Endometrial microvascular endothelial cells (primary cell): ENCODE results near the gene HLX. TPM values are rescaled to one million over a fixed set of nuclear protein-coding genes. Genes with fewer than 3 reads are reported as not detected.

ENCODE experiments used
- in situ Hi-C: cut with HindIII; loops from 2 replicates; pipeline ENCODE4 v1.10.0; 2017; ENCODE audit warnings: low sequenced_read_pairs, low pct_unique_long_range_greater_than_20kb; ENCODE audit errors: inconsistent ontology term
- total RNA-seq: library from RNA; depleted of rRNA; stranded (reverse); fragments of >200 nt; gene quantifications from one replicate; pipeline ENCODE4 v1.2.3, GENCODE V29; 2015; ENCODE audit errors: inconsistent ontology term

Gene HLX
- total RNA-seq, 1 donor from 2014 or later, result 16.1 TPM

- in situ Hi-C loops, result loop anchor here (25.0 kb wide), 2 partner anchors 546 to 946 kb away; no protein-coding TSS in a partner anchor
Observed at GRCh38 chr1:220891224-220892085, 12.2 kb downstream of the HLX start.

- in situ Hi-C loops, result loop anchor here (25.0 kb wide), 2 partner anchors 545 to 945 kb away; no protein-coding TSS in a partner anchor
Observed at GRCh38 chr1:220892086-220892376, 12.8 kb downstream of the HLX start.

DNA sequence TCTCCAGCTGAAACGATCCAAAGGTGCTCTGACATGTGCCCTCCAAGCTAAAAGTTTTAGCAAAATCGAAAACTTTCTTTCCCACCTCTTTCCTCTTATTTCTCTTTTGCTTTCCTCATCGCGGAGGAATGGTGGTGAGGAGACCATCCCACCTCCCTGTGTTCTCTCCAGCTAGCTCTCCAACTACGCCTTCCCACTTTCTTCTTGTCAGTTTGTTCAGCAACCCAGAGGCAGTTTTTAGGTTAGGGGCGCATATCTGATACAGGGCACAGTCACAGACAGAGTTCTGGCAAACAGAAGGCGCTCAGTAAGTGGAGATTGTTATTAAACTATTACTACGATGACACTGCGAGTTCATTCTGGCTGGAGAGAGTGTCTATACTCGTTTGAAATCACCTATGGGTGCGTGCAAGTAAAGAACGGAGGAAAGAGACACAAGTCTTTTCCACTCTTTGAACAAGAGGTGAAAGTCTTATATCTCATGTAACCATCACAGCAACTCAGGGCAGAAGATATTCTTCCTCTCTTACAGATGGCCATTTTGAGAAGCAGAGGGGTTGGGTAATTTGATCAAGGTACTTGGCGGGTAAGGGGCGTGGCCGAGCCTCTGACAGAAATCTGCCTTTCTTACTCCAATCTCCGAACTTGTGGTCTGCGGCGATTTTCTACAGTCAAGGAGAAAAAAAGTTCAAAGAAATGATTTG, 13.9 kb downstream of the HLX start:
- in situ Hi-C loops, result loop anchor here (25.0 kb wide), 2 partner anchors 544 to 944 kb away; no protein-coding TSS in a partner anchor

DNA sequence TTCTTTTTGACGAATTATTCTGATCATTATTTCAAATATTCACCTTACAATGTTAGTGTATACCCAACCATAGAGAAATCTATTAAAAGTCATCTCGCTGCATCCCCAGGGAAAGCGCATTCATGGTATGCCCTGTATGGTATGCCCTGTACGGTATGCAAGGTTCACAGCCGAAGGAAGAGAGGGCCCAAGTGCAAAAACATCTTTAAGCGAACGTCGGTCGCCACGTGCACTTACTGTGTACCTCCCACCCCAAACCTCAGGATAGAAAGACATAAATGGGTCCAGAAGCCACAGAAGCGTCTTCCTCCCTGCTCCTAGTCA, 14.4 kb downstream of the HLX start:
- in situ Hi-C loops, result loop anchor here (25.0 kb wide), 2 partner anchors 544 to 944 kb away; no protein-coding TSS in a partner anchor

DNA sequence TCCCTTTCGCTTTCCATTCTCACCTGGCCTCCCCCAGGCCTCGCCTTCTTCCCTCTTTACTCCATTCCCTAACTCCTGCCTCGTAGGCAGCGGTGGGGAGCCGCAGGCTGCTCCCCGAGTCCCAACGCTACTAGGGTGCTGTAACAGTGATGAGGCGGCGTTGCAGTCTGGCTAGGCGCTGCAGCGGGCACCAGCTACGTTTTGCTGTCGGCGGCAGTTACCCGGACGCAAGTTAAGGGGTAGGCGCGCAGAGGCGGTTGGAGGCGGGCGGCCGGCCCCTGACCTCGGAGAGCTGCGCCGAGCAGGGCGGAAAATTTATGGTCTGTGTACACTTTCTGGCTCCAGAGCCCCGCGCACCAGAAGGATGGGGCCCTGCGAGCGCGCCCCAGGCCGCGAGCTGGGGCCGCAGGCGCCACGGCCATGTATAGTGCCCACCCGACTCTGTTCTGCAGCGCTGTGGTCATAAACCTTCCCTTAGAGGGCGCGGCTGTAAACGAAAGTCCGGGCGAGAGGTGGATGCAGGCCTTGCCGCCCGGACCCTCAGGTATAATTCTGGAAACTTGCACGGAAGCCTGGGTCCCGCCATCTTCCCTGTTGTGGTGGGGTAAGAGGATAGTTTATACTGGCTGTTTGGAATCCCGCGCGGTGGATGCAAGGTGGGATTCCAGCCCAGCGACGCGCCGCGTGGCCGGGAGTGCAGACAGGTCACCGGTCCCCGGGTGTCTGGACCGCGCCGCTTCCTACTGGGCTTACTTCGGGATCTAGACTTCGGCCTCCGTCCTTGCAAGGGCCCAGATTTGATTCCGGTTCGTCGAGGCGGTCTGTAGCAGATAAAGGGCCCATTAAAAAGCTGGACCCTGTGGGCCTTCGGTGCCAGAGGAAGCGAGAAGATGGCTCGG, 15.0 kb downstream of the HLX start:
- in situ Hi-C loops, result loop anchor here (25.0 kb wide), 2 partner anchors 543 to 943 kb away; no protein-coding TSS in a partner anchor

DNA sequence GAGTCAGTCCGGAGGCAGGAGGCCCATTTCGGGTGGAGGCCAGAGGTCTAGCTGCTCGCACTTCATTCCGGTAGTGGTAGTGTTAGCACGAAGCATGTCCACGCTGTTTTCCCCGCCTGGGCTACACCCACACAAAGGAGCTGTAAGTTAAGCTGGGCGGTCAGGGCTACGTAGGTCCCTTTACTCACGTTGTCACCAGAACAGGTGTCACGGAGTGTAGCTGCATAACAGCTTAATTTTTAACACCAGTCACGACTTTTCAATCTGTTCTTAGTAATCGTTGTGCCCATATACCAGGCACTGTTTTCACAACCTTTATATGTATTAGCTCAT, 15.6 kb downstream of the HLX start:
- in situ Hi-C loops, result loop anchor here (25.0 kb wide), 2 partner anchors 542 to 942 kb away; no protein-coding TSS in a partner anchor

GRCh38 chr1:220895412-220895946, 16.2 kb downstream of the HLX start:
- in situ Hi-C loops, result loop anchor here (25.0 kb wide), 2 partner anchors 542 to 942 kb away; no protein-coding TSS in a partner anchor

- in situ Hi-C loops, result loop anchor here (25.0 kb wide), 2 partner anchors 541 to 941 kb away; no protein-coding TSS in a partner anchor
Observed at GRCh38 chr1:220896092-220896491, 16.8 kb downstream of the HLX start.

DNA sequence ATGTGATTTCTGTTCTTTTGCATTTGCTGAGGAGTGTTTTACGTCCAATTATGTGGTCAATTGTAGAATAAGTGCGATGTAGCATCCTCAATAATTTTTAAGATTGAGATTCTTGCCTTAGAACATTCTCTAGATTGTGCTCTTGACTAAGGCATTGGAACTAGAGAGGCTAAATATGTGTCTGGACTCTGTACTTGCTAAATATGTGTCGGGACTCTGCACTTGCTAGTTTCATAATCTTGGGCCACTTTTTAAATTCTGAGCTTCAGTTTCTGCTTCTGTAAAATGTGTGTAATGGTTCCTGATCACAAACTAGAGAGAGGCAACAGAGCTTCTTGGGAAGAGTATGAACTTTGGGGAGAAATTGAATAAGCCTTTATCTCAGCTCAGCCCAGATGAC, 21.6 kb downstream of the HLX start:
- in situ Hi-C loops, result no loop called here

DNA sequence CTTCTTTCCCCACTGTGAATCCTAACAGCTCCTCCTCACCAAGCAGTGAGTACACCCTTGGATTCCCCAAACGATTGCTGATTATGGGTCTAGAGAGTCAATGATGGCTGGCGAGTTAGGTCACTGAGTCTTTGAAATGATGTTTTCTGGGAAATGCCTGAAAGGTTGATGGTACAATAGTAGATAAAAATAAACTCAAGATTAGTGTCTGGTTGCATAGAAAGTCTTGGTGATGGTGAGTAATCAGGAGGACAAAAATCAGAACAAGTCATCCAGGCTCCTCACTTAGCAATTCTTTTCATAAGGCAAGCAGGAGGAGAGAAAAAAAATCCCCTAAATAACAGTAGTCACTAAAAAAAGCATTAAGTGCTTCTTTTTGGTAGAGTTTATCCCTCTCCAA, 22.6 kb downstream of the HLX start:
- in situ Hi-C loops, result no loop called here

DNA sequence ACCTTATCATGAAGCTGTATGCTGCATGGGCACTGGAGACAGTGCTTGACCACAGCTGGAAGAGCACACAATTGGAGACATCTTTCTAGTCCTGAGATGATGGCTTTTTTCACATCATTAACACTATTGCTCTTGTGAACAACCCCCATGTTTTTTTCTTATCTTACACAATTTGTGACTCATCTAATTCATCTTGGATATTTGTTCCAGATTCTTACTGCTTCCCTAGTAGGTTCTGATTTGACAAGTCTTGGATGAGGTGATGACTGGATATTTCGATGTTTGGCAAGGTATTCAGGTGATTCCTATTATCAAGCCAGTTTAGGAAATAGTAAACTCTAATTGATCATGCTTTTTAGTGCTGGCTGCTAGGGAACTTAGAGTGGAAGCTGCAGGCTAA, 23.7 kb downstream of the HLX start:
- in situ Hi-C loops, result no loop called here

GRCh38 chr1:220904876-220905275, 25.6 kb downstream of the HLX start:
- in situ Hi-C loops, result no loop called here

GRCh38 chr1:220905650-220906560, 26.7 kb downstream of the HLX start:
- in situ Hi-C loops, result no loop called here

- in situ Hi-C loops, result no loop called here
Observed at GRCh38 chr1:220906561-220907334, 27.5 kb downstream of the HLX start.

GRCh38 chr1:220908757-220909156, 29.5 kb downstream of the HLX start:
- in situ Hi-C loops, result no loop called here

- in situ Hi-C loops, result no loop called here
Observed at GRCh38 chr1:220910021-220910420, 30.8 kb downstream of the HLX start.
